PFSK-1 (cell line): ENCODE results near the gene NUDT3.

Experiments
- FOXP2 ChIP-seq: optimal IDR thresholded peaks from 2 replicates; pipeline ENCODE3; 2011; ENCODE audit warnings: borderline replicate concordance, control low read depth, inconsistent platforms; ENCODE audit not compliant: insufficient read depth; ENCODE audit errors: extremely low read length, extremely low read depth
- POLR2AphosphoS5 ChIP-seq: IDR thresholded peaks from 2 replicates; pipeline ENCODE4 v1.6.1; 2012; ENCODE audit warnings: low read depth, mild to moderate bottlenecking, control low read depth, low read length, moderate library complexity
- REST ChIP-seq, 2 experiments: IDR thresholded peaks; 2 replicates each; pipeline versions ENCODE4 v1.6.1 to v1.8.0; 2011 to 2012; ENCODE audit warnings: low read depth in 2 of 2, low read length in 2 of 2, control low read depth in 1 of 2, inconsistent platforms in 1 of 2, mild to moderate bottlenecking in 1 of 2, moderate library complexity in 1 of 2; ENCODE audit not compliant: insufficient read depth in 1 of 2
- SIN3A ChIP-seq: IDR thresholded peaks from 2 replicates; pipeline ENCODE4 v1.6.1; 2012; ENCODE audit warnings: mild to moderate bottlenecking, low read length, moderate library complexity, borderline replicate concordance; ENCODE audit not compliant: insufficient read depth
- TAF1 ChIP-seq: IDR thresholded peaks from 2 replicates; pipeline ENCODE4 v1.6.1; 2012; ENCODE audit warnings: low read length, control low read depth, borderline replicate concordance; ENCODE audit not compliant: insufficient read depth

The NUDT3 gene

GRCh38 chr6:34315780-34316179 lies 76.7 kb downstream of the NUDT3 start:
- TF ChIP-seq FOXP2: no peak
- TF ChIP-seq TAF1: no peak
- TF ChIP-seq SIN3A: no peak
- TF ChIP-seq POLR2AphosphoS5: no peak
- TF ChIP-seq REST (IDR thresholded peaks at IDR 0.05; ENCODE audit: insufficient read depth in 1 of 2, low read depth in 2 of 2, low read length in 2 of 2): no peak

GRCh38 chr6:34315256-34315655 lies 77.2 kb downstream of the NUDT3 start:
- TF ChIP-seq FOXP2: no peak
- no peak for TF ChIP-seq POLR2AphosphoS5
- TF ChIP-seq TAF1: no peak
- TF ChIP-seq SIN3A: no peak
- TF ChIP-seq REST (IDR thresholded peaks at IDR 0.05; ENCODE audit: insufficient read depth in 1 of 2, low read depth in 2 of 2, low read length in 2 of 2): no peak

DNA sequence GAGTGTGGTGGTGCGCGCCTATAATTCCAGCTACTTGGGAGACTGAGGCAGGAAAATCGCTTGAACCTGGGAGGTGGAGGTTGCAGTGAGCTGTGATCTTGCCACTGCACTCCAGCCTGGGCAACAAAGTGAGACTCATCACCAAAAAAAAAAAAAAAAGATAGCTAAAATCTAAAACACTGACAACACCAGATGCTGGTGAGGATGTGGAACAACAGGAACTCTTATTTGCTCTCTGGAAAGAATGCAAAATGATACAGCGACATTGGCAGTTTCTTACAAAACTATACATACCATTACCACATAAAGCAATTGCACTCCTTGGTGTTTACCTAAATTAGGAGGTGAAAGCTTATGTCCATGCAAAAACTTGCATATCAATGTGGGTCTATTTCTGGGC lies 80.2 kb downstream of the NUDT3 start:
- no peak for TF ChIP-seq REST (IDR thresholded peaks at IDR 0.05; ENCODE audit: insufficient read depth in 1 of 2, low read depth in 2 of 2, low read length in 2 of 2)
- no peak for TF ChIP-seq FOXP2
- no peak for TF ChIP-seq TAF1
- no peak for TF ChIP-seq POLR2AphosphoS5
- TF ChIP-seq SIN3A: no peak

DNA sequence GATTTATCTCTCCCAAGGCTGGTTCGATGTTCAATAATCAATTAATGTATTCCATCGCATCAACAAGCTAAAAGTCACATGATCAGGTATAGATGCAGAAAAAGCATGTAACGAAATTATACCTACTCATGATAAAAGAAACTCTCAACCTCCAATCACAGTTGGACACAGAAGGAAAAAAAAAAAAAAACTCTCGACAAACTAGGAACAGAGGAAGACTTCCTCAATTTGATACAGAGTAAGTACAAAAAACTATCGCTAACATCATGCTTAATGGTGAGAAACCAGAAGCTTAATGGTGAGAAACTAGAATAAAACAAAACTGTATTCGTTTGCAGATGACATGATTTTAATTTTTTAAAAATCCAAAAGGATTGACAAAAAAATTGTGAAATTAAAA lies 81.7 kb downstream of the NUDT3 start:
- TF ChIP-seq POLR2AphosphoS5 (no peak), TAF1 (no peak), REST (IDR thresholded peaks at IDR 0.05; ENCODE audit: insufficient read depth in 1 of 2, low read depth in 2 of 2, low read length in 2 of 2) (no peak), SIN3A (no peak), FOXP2 (no peak)

GRCh38 chr6:34308483-34308882 lies 84.0 kb downstream of the NUDT3 start:
- TF ChIP-seq FOXP2 (no peak), TAF1 (no peak), SIN3A (no peak), POLR2AphosphoS5 (no peak), REST (IDR thresholded peaks at IDR 0.05; ENCODE audit: insufficient read depth in 1 of 2, low read depth in 2 of 2, low read length in 2 of 2) (no peak)
